Thyroid gland (tissue), 4 donors: ENCODE results near the gene SPTB. TPM values are rescaled to one million over a fixed set of nuclear protein-coding genes. Genes with fewer than 3 reads are reported as not detected.

Source experiments
- DNase-seq, 2 donors: peaks; one replicate each; pipeline ENCODE4 v3.0.0-alpha.2; 2019
- H3K27ac ChIP-seq, 3 donors: fragments of 200-600 bp; sonication (generic); 1 replicate in 2 of 3; 2 replicates in 1 of 3; pipeline ENCODE4 v1.5.1; 2016 to 2019; ENCODE audit warnings: mild to moderate bottlenecking in 1 of 3, moderate library complexity in 1 of 3
- H3K27me3 ChIP-seq: fragments of 200-600 bp; sonication (generic); one replicate; pipeline ENCODE4 v1.5.1; 2019
- H3K36me3 ChIP-seq, 2 donors: fragments of 200-600 bp; sonication (generic); one replicate each; pipeline ENCODE4 v1.5.1; 2016 to 2019
- H3K4me1 ChIP-seq, 2 donors: fragments of 200-600 bp; sonication (generic); one replicate each; pipeline ENCODE4 v1.5.1; 2017 to 2019
- H3K4me3 ChIP-seq, 3 donors: fragments of 200-600 bp; sonication (generic); replicated peaks in 1 of 3; 1 replicate in 2 of 3; 2 replicates in 1 of 3; pipeline ENCODE4 v1.5.1; 2016; ENCODE audit warnings: mild to moderate bottlenecking in 1 of 3
- H3K9me3 ChIP-seq: fragments of 200-600 bp; sonication (generic); one replicate; pipeline ENCODE4 v1.5.1; 2017
- CTCF ChIP-seq, 6 experiments: fragments of 200-600 bp in 3 of 6; fragments of 450-650 bp in 3 of 6; sonication (generic) in 3 of 6; IDR thresholded peaks; one replicate each; pipeline ENCODE4 v1.5.1; 2016 to 2019; ENCODE audit warnings: antibody characterized with exemption in 6 of 6, mild to moderate bottlenecking in 2 of 6, inconsistent platforms in 1 of 6, moderate library complexity in 1 of 6
- POLR2A ChIP-seq, 2 donors: fragments of 450-650 bp; IDR thresholded peaks; one replicate each; pipeline ENCODE4 v1.6.1; 2017; ENCODE audit warnings: antibody characterized with exemption in 2 of 2, mild to moderate bottlenecking in 2 of 2, moderate library complexity in 1 of 2
- WGBS, 2 donors: methylation state at CpG; one replicate each; pipeline ENCODE4 v1.1.5; 2017; 5-methylcytosine and 5-hydroxymethylcytosine counted together
- intact Hi-C: fragments of 100-400 bp; cut with DNase I; formaldehyde crosslinking; loops from one replicate; pipeline ENCODE4 v1.15.1; 2023
- total RNA-seq, 4 donors: library from RNA; depleted of rRNA; stranded (reverse); fragments of >200 nt; gene quantifications; one replicate each; pipeline ENCODE4 v1.2.3, GENCODE V29; 2016

SPTB gene
- total RNA-seq, 4 donors from 2014 or later: 0.33 to 1.9 (median 0.61) TPM

GRCh38 chr14:64733899-64734298 lies 145.8 kb downstream of the SPTB start:
- TF ChIP-seq POLR2A (IDR thresholded peaks at IDR 0.05) (no peak), CTCF (IDR thresholded peaks at IDR 0.05) (no peak)
- Histone ChIP-seq H3K9me3 (no peaks in the 10 kb centered on the region), H3K36me3 (peaks cover 26 to 27% of the 10 kb centered on the region in 2 donors), H3K4me3 (no peak overlapping the region), H3K4me1 (peaks cover 38 to 46% of the 10 kb centered on the region in 2 donors), H3K27me3 (no peaks in the 10 kb centered on the region), H3K27ac (no peak overlapping the region)
- DNase-seq: no peak
- 94 to 100% methylated on average over 1 of the region's 1 CpG for WGBS, 2 donors
- intact Hi-C loops: no loop called here

GRCh38 chr14:64733321-64733720 lies 146.4 kb downstream of the SPTB start:
- Histone ChIP-seq H3K4me3 (no peak overlapping the region), H3K36me3 (peaks cover 27 to 29% of the 10 kb centered on the region in 2 donors), H3K4me1 (peaks cover 33 to 41% of the 10 kb centered on the region in 2 donors), H3K27me3 (no peaks in the 10 kb centered on the region), H3K9me3 (no peaks in the 10 kb centered on the region), H3K27ac (no peak overlapping the region)
- 89 to 93% methylated on average over 11 of the region's 11 CpGs for WGBS, 2 donors
- intact Hi-C loops: no loop called here
- no peak for TF ChIP-seq POLR2A (IDR thresholded peaks at IDR 0.05)
- TF ChIP-seq CTCF (IDR thresholded peaks at IDR 0.05): no peak
- DNase-seq: no peak

GRCh38 chr14:64732536-64733120 lies 147.1 kb downstream of the SPTB start:
- Histone ChIP-seq H3K9me3 (no peaks in the 10 kb centered on the region), H3K27ac (peak overlapping the region in 1 of 3 donors; percentile 13), H3K36me3 (peaks cover 33 to 36% of the 10 kb centered on the region in 2 donors), H3K4me1 (peaks cover 26 to 34% of the 10 kb centered on the region in 2 donors), H3K27me3 (no peaks in the 10 kb centered on the region), H3K4me3 (no peak overlapping the region)
- 94 to 100% methylated on average over 8 to 14 of the region's 14 CpGs for WGBS, 2 donors
- TF ChIP-seq POLR2A (IDR thresholded peaks at IDR 0.05) (no peak), CTCF (IDR thresholded peaks at IDR 0.05) (no peak)
- DNase-seq: no peak
- intact Hi-C loops: no loop called here

- peaks cover 20 to 28% of the 10 kb centered on the region in 2 donors for H3K4me1 ChIP-seq
- no peaks in the 10 kb centered on the region for H3K9me3 ChIP-seq
- TF ChIP-seq POLR2A (IDR thresholded peaks at IDR 0.05) (no peak), CTCF (IDR thresholded peaks at IDR 0.05) (no peak)
- intact Hi-C loops: no loop called here
- WGBS, 2 donors: 96 to 98% methylated on average over 4 of the region's 4 CpGs
- DNase-seq: no peak
- peaks cover 35 to 37% of the 10 kb centered on the region in 2 donors for H3K36me3 ChIP-seq
- H3K27me3 ChIP-seq: no peaks in the 10 kb centered on the region
- no peak overlapping the region for H3K4me3 ChIP-seq
- no peak overlapping the region for H3K27ac ChIP-seq
Observed at GRCh38 chr14:64732066-64732465, 147.6 kb downstream of the SPTB start.

GRCh38 chr14:64731141-64731581 lies 148.5 kb downstream of the SPTB start:
- H3K4me3 ChIP-seq: no peak overlapping the region
- H3K36me3 ChIP-seq: peaks cover 35 to 37% of the 10 kb centered on the region in 2 donors
- no peaks in the 10 kb centered on the region for H3K9me3 ChIP-seq
- no peak for DNase-seq
- no peak overlapping the region for H3K27ac ChIP-seq
- H3K27me3 ChIP-seq: no peaks in the 10 kb centered on the region
- WGBS, 2 donors: 94 to 95% methylated on average over 14 to 15 of the region's 15 CpGs
- peaks cover 12 to 27% of the 10 kb centered on the region in 2 donors for H3K4me1 ChIP-seq
- TF ChIP-seq POLR2A (IDR thresholded peaks at IDR 0.05) (no peak), CTCF (IDR thresholded peaks at IDR 0.05) (no peak)
- intact Hi-C loops: no loop called here
